Measurements from ENCODE around the gene PAX5.
A peak's percentile ranks its signal among the peaks of the same experiment; 100 is the strongest.

Gene PAX5

GRCh38 chr9:37011530-37011929, 22.5 kb downstream of the PAX5 start:
- no peak for DNase-seq

GRCh38 chr9:37010976-37011375, 23.1 kb downstream of the PAX5 start:
- DNase-seq = no peak

GRCh38 chr9:37010180-37010579, 23.9 kb downstream of the PAX5 start:
- DNase-seq = no peak

- DNase-seq = no peak
Measured at GRCh38 chr9:37007295-37007694, 26.8 kb downstream of the PAX5 start.

- no peak for DNase-seq
Measured at GRCh38 chr9:37005517-37006140, 28.4 kb downstream of the PAX5 start.

- no peak for DNase-seq
Measured at GRCh38 chr9:37004424-37004935, 29.6 kb downstream of the PAX5 start.

GRCh38 chr9:37002413-37003217, 31.5 kb downstream of the PAX5 start:
- DNase-seq = no peak

GRCh38 chr9:37002036-37002412, 32.0 kb downstream of the PAX5 start:
- no peak for DNase-seq

- DNase-seq = no peak
Measured at GRCh38 chr9:37001459-37001858, 32.6 kb downstream of the PAX5 start.

- DNase-seq = no peak
Measured at GRCh38 chr9:36999728-37000333, 34.2 kb downstream of the PAX5 start.

- no peak for DNase-seq
Measured at GRCh38 chr9:36997414-36997813, 36.7 kb downstream of the PAX5 start.

- DNase-seq = no peak
Measured at GRCh38 chr9:36996706-36997086, 37.4 kb downstream of the PAX5 start.

GRCh38 chr9:36995927-36996705, 38.0 kb downstream of the PAX5 start:
- DNase-seq = peak; percentile 71

GRCh38 chr9:36993933-36994764, 39.9 kb downstream of the PAX5 start:
- no peak for DNase-seq

- DNase-seq = no peak
Measured at GRCh38 chr9:36992501-36993316, 41.4 kb downstream of the PAX5 start.

- DNase-seq = no peak
Measured at GRCh38 chr9:36991516-36992134, 42.4 kb downstream of the PAX5 start.

GRCh38 chr9:36988848-36989247, 45.2 kb downstream of the PAX5 start:
- no peak for DNase-seq

GRCh38 chr9:36987891-36988290, 46.2 kb downstream of the PAX5 start:
- DNase-seq = peak; percentile 29

GRCh38 chr9:36987409-36987808, 46.7 kb downstream of the PAX5 start:
- no peak for DNase-seq

- DNase-seq = no peak
Measured at GRCh38 chr9:36986468-36987408, 47.3 kb downstream of the PAX5 start.

All from HCEC 1CT (cell line).